ENCODE data around the gene TMEM163. TPM values are rescaled to one million over a fixed set of nuclear protein-coding genes. Genes with fewer than 3 reads are reported as not detected.

The TMEM163 gene
- total RNA-seq, 1 experiment from 2014 or later = 0.12 TPM

- ATAC-seq (peak; percentile 88), DNase-seq (ENCODE audit: low read depth, low spot score) (no peak)
- Histone ChIP-seq H3K9me2 (ENCODE audit: insufficient read depth) (no peaks in the 10 kb centered on the region), H2AFZ (ENCODE audit: low read depth, low read length, poor library complexity, severe bottlenecking) (no peak overlapping the region), H3K4me2 (ENCODE audit: low read length) (no peak overlapping the region), H4K20me1 (ENCODE audit: insufficient read depth) (no peaks in the 10 kb centered on the region), H3K27me3 (ENCODE audit: insufficient read depth, low read length) (peaks cover 9% of the 10 kb centered on the region; the same call in 1 of the 2 replicates), H3K79me2 (ENCODE audit: insufficient read depth, low read length) (no peaks in the 10 kb centered on the region), H3K36me3 (ENCODE audit: control insufficient read depth in 1 of 2, insufficient read depth in 2 of 2, low read length in 2 of 2) (no peaks in the 10 kb centered on the region), H3K9me3 (ENCODE audit: control insufficient read depth in 1 of 2, insufficient read depth in 1 of 2, low read depth in 1 of 2, low read length in 2 of 2) (no peaks in the 10 kb centered on the region), H3K4me3 (replicated peaks in 1 of 2; ENCODE audit: low read depth in 1 of 2, low read length in 2 of 2) (no peak overlapping the region), H3K9ac (ENCODE audit: low read length) (no peak overlapping the region), H3K4me1 (ENCODE audit: control insufficient read depth in 1 of 2, insufficient read depth in 2 of 2, low read length in 2 of 2) (no peaks in the 10 kb centered on the region), H3K27ac (ENCODE audit: low read depth, low read length) (no peak overlapping the region)
- POLR2A ChIA-PET = no interaction called here
- BruUV-seq (replicated peaks) = no TSS peak
- CTCF ChIA-PET = no interaction called here
- TF ChIP-seq, protein P1, sequence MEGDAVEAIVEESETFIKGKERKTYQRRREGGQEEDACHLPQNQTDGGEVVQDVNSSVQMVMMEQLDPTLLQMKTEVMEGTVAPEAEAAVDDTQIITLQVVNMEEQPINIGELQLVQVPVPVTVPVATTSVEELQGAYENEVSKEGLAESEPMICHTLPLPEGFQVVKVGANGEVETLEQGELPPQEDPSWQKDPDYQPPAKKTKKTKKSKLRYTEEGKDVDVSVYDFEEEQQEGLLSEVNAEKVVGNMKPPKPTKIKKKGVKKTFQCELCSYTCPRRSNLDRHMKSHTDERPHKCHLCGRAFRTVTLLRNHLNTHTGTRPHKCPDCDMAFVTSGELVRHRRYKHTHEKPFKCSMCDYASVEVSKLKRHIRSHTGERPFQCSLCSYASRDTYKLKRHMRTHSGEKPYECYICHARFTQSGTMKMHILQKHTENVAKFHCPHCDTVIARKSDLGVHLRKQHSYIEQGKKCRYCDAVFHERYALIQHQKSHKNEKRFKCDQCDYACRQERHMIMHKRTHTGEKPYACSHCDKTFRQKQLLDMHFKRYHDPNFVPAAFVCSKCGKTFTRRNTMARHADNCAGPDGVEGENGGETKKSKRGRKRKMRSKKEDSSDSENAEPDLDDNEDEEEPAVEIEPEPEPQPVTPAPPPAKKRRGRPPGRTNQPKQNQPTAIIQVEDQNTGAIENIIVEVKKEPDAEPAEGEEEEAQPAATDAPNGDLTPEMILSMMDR (IDR thresholded peaks at IDR 0.05 in 2 of 3, conservative IDR thresholded peaks at IDR 0.05 in 1 of 3; ENCODE audit: borderline replicate concordance in 1 of 3, insufficient read depth in 1 of 3, low read depth in 2 of 3, low read length in 2 of 3) = peak in 2 of 3 experiments; percentile 28 to 32; a peak in 2 of 6 replicates
- no peak for TF ChIP-seq EZH2phosphoT487 (IDR thresholded peaks at IDR 0.05; ENCODE audit: borderline replicate concordance)
- RAD21 ChIA-PET (ENCODE audit: low non-redundant PET in 1 of 2, low total read pairs in 2 of 2, uncharacterized antibody in 2 of 2, unreplicated experiment in 2 of 2) = no interaction called here
- intact Hi-C loops (cut with micrococcal nuclease) = no loop called here
These were observed 26.3 kb downstream of the TMEM163 start for GRCh38 chr2:134692499-134692898.

GRCh38 chr2:134690629-134691215 is 28.1 kb downstream of the TMEM163 start:
- no peak overlapping the region for H3K4me2 ChIP-seq (ENCODE audit: low read length)
- H3K9me3 ChIP-seq (ENCODE audit: control insufficient read depth in 1 of 2, insufficient read depth in 1 of 2, low read depth in 1 of 2, low read length in 2 of 2) = no peaks in the 10 kb centered on the region
- ChIA-PET RAD21 (ENCODE audit: low non-redundant PET in 1 of 2, low total read pairs in 2 of 2, uncharacterized antibody in 2 of 2, unreplicated experiment in 2 of 2) (no interaction called here), POLR2A (no interaction called here), CTCF (no interaction called here)
- peaks cover 9% of the 10 kb centered on the region; the same call in 1 of the 2 replicates for H3K27me3 ChIP-seq (ENCODE audit: insufficient read depth, low read length)
- BruUV-seq (replicated peaks) = no TSS peak
- intact Hi-C loops (cut with micrococcal nuclease) = no loop called here
- no peak for DNase-seq (ENCODE audit: low read depth, low spot score)
- no peak for ATAC-seq
- H2AFZ ChIP-seq (ENCODE audit: low read depth, low read length, poor library complexity, severe bottlenecking) = no peak overlapping the region
- H3K79me2 ChIP-seq (ENCODE audit: insufficient read depth, low read length) = no peaks in the 10 kb centered on the region
- H4K20me1 ChIP-seq (ENCODE audit: insufficient read depth) = no peaks in the 10 kb centered on the region
- H3K4me3 ChIP-seq (replicated peaks in 1 of 2; ENCODE audit: low read depth in 1 of 2, low read length in 2 of 2) = no peak overlapping the region
- no peak overlapping the region for H3K27ac ChIP-seq (ENCODE audit: low read depth, low read length)
- H3K9me2 ChIP-seq (ENCODE audit: insufficient read depth) = no peaks in the 10 kb centered on the region
- no peaks in the 10 kb centered on the region for H3K36me3 ChIP-seq (ENCODE audit: control insufficient read depth in 1 of 2, insufficient read depth in 2 of 2, low read length in 2 of 2)
- H3K9ac ChIP-seq (ENCODE audit: low read length) = no peak overlapping the region
- H3K4me1 ChIP-seq (ENCODE audit: control insufficient read depth in 1 of 2, insufficient read depth in 2 of 2, low read length in 2 of 2) = no peaks in the 10 kb centered on the region
- TF ChIP-seq YY1 (IDR thresholded peaks at IDR 0.05; ENCODE audit: extremely low read depth, insufficient replicate concordance, low read depth, low read length) = no peak
- no peak for TF ChIP-seq CBX3 (IDR thresholded peaks at IDR 0.05; ENCODE audit: low read depth)
- TF ChIP-seq REST (IDR thresholded peaks at IDR 0.05; ENCODE audit: low read depth) = no peak
- TF ChIP-seq TCF7L2 (IDR thresholded peaks at IDR 0.05; ENCODE audit: borderline replicate concordance, extremely low read depth, insufficient read depth, insufficient read length) = no peak
- TF ChIP-seq, protein P2, sequence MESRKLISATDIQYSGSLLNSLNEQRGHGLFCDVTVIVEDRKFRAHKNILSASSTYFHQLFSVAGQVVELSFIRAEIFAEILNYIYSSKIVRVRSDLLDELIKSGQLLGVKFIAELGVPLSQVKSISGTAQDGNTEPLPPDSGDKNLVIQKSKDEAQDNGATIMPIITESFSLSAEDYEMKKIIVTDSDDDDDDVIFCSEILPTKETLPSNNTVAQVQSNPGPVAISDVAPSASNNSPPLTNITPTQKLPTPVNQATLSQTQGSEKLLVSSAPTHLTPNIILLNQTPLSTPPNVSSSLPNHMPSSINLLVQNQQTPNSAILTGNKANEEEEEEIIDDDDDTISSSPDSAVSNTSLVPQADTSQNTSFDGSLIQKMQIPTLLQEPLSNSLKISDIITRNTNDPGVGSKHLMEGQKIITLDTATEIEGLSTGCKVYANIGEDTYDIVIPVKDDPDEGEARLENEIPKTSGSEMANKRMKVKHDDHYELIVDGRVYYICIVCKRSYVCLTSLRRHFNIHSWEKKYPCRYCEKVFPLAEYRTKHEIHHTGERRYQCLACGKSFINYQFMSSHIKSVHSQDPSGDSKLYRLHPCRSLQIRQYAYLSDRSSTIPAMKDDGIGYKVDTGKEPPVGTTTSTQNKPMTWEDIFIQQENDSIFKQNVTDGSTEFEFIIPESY (IDR thresholded peaks at IDR 0.05; ENCODE audit: extremely low read depth, insufficient replicate concordance, low read length) = no peak
- TF ChIP-seq, protein P3, sequence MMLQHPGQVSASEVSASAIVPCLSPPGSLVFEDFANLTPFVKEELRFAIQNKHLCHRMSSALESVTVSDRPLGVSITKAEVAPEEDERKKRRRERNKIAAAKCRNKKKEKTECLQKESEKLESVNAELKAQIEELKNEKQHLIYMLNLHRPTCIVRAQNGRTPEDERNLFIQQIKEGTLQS (IDR thresholded peaks at IDR 0.05) = no peak
- TF ChIP-seq POLR2A (IDR thresholded peaks at IDR 0.05; ENCODE audit: borderline replicate concordance, extremely low read depth, insufficient read depth, insufficient read length) = no peak
- no peak for TF ChIP-seq EZH2 (IDR thresholded peaks at IDR 0.05)
- no peak for TF ChIP-seq EGR1 (IDR thresholded peaks at IDR 0.05; ENCODE audit: low read depth)

Data from HCT116 (cell line).